ENCODE results near the gene NAV1. TPM values are rescaled to one million over a fixed set of nuclear protein-coding genes. Genes with fewer than 3 reads are reported as not detected.

NAV1 gene, protein sequence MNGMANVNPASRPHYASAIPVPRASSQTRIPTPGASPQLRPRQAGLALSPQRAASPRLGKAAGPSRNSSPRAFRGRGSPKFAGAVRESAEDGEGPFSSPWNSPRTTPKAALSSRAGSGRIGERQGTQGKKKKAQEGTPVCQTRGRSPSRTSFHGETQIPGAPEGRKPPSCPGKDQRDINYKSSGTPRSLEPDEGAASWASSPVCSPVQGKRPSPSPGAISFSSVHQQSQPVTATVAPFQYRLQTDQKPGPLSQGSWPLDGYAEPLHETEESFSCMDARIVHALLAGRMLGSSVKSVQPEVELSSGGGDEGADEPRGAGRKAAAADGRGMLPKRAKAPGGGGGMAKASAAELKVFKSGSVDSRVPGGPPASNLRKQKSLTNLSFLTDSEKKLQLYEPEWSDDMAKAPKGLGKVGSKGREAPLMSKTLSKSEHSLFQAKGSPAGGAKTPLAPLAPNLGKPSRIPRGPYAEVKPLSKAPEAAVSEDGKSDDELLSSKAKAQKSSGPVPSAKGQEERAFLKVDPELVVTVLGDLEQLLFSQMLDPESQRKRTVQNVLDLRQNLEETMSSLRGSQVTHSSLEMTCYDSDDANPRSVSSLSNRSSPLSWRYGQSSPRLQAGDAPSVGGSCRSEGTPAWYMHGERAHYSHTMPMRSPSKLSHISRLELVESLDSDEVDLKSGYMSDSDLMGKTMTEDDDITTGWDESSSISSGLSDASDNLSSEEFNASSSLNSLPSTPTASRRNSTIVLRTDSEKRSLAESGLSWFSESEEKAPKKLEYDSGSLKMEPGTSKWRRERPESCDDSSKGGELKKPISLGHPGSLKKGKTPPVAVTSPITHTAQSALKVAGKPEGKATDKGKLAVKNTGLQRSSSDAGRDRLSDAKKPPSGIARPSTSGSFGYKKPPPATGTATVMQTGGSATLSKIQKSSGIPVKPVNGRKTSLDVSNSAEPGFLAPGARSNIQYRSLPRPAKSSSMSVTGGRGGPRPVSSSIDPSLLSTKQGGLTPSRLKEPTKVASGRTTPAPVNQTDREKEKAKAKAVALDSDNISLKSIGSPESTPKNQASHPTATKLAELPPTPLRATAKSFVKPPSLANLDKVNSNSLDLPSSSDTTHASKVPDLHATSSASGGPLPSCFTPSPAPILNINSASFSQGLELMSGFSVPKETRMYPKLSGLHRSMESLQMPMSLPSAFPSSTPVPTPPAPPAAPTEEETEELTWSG (N-terminal part only)
- 42.3 and 52.6 TPM in 2 replicates for total RNA-seq

DNA sequence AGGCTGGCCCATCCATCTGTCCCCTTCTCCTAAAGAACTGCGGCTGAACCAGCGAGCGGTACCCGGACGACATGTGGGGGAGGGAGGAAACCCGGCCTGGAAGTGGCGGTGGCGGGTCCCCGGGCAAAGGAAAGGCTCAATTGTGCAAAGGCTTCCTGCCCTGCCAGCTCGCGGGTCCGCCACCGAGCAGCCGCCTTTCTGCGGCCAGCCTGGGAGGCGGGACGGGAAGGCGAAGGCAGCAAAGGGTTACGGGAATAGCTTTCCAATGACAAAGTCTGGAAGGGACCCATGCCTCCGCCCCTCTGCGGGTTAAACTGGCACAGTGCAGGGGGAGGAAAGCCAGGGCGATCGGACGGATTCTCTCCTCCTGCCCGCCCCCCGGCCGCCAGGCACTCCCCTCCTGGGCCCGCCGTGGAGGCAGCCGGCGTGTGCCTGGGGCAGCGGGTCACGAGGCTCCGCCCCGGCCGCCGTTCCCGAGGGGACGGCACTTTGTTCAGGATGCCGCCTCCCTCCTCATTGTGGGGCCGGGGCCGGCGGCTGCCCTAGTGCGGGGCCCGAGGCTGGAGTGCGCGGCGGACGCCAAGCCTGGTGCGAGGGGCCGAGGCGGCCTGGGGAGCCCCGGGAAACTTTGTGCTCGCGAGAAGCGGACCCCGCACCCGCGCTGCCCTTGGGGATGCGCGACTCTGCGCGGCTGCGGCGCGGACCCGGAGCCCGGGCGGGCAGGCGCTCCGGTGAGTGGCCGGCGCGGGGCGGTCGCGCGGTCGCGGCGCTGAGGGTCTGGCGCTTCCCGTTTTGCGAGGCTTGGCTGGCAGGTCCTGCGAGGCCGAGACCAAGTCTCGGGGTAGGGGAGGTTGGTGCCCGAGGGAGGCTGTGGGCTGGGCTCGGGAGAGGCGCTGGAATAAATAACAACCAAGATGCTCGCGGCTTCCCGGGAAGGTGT is at the start of gene NAV1:
TSS of gene NAV1 (plus strand) at position 516 of the 940 bp plus-strand sequence. CDS start 83,758 bp downstream, outside the sequence.

DNA sequence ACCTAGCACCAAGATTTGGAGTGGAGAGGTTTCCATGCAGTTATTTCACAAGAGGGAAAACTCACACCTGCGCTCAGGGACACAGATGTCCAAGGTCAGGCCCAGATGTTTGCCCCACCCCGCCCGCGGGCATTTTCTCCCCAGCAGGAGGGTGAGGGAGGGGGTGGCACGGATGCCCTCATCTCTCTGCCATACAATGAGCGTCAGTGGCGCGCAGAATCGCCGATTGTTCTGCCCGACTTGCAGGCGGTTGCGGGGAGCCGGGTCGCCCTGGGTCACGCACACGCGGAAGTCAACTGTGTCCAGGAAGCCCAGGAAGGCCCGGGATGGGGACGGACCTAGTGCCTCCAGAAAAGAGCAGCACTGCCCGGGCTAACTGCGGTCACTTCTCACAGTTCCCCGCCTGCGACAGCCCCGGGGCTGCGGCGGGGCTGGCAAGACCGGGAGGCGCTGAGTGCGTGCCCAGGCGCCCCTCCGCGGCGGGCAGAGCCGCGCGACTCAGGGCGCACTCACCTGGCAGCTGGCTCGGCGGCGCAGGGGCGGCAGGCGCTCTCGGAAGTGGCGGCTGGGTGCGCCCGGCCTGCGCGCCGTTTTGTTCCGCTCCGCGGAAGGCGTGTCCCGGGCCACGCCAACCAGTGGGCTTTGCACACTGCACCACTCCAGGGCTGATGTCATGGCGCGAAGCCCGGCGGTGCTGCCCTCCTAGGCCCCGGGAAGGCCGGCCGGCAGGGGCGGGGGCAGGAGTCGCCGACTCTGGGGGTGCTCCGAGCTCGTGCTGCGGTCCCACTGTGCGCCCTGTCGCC is 32.2 kb upstream of the NAV1 start, which contains the start of gene CSRP1:
TSS of gene CSRP1 (minus strand) at position 567 of the 803 bp plus-strand sequence. CDS start 10,820 bp downstream, outside the sequence.

Other genes starting within 250 kb of the NAV1 start
- gene TNNT2, start 161.4 kb upstream of the NAV1 start, total RNA-seq, result not detected in 2 replicates
- gene LAD1, start 139.8 kb upstream of the NAV1 start, total RNA-seq, result not detected in 2 replicates
- gene TNNI1, start 117.4 kb upstream of the NAV1 start, total RNA-seq, result under 0.01 TPM in 2 replicates
- 99.2 and 254 TPM in 2 replicates for gene PHLDA3, start 69.9 kb upstream of the NAV1 start, total RNA-seq
- gene CSRP1, start 32.0 kb upstream of the NAV1 start, total RNA-seq, result 241 and 347 TPM in 2 replicates